NCI-H146 treated with DMSO at 0.1 percent for 48 hours (cell line): ENCODE measurements around the gene DCTN3.

Experiments used
- DNase-seq: peaks from one replicate; lab custom pipeline; 2025; ENCODE audit not compliant: unreplicated experiment; lab: John Stamatoyannopoulos, UW

Gene DCTN3

GRCh38 chr9:34591248-34591916 is 28.9 kb downstream of the DCTN3 start:
- peak; percentile 44 for DNase-seq

GRCh38 chr9:34590381-34591247 is 29.7 kb downstream of the DCTN3 start:
- no peak for DNase-seq

GRCh38 chr9:34589636-34590380 is 30.5 kb downstream of the DCTN3 start, which contains the start of gene CNTFR:
CNTFR (minus strand) TSS chr9:34589724; CDS start chr9:34568981, 20,743 bp downstream.
- peak; percentile 28 for DNase-seq

GRCh38 chr9:34588671-34589635 is 31.3 kb downstream of the DCTN3 start:
- DNase-seq, result no peak

GRCh38 chr9:34587271-34587670 is 33.0 kb downstream of the DCTN3 start:
- DNase-seq, result no peak

- no peak for DNase-seq
Measured at GRCh38 chr9:34585946-34586669, 34.2 kb downstream of the DCTN3 start.

GRCh38 chr9:34584970-34585369 is 35.3 kb downstream of the DCTN3 start:
- no peak for DNase-seq

GRCh38 chr9:34582787-34583186 is 37.5 kb downstream of the DCTN3 start:
- DNase-seq, result peak; percentile 11

- DNase-seq, result no peak
Measured at GRCh38 chr9:34581318-34581717, 39.0 kb downstream of the DCTN3 start.

GRCh38 chr9:34580358-34580757 is 39.9 kb downstream of the DCTN3 start:
- DNase-seq, result no peak

- DNase-seq, result no peak
Measured at GRCh38 chr9:34579808-34580163, 40.5 kb downstream of the DCTN3 start.

- no peak for DNase-seq
Measured at GRCh38 chr9:34579104-34579807, 41.0 kb downstream of the DCTN3 start.

GRCh38 chr9:34578241-34579103 is 41.8 kb downstream of the DCTN3 start:
- peak; percentile 49 for DNase-seq

- DNase-seq, result no peak
Measured at GRCh38 chr9:34577400-34578240, 42.7 kb downstream of the DCTN3 start.

- no peak for DNase-seq
Measured at GRCh38 chr9:34576597-34577399, 43.5 kb downstream of the DCTN3 start.

- no peak for DNase-seq
Measured at GRCh38 chr9:34575862-34576596, 44.3 kb downstream of the DCTN3 start.
